ENCODE results near the gene GPSM1.
A peak's percentile ranks its signal among the peaks of the same experiment; 100 is the strongest.

GPSM1 gene

DNA sequence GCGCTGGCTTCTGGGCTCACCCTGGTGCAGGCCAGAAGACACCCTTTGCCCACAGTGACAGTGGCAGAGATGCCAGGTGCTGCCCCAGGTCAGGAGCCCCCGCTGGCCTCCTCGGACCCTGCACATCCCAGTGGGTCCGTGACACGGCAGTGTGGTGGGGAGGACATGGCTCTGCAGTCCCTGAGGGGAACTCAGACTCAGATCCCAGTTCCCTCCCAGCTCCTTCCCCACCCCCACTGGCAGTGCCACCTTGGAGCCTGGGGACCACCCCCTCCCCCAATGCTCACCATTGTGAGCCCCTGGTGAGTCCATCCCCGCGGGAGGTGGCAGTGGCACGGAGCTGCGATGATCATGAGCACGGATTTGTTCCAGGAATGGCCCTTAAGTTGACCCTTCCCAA, 22.9 kb upstream of the GPSM1 start:
- no peak for DNase-seq (ENCODE audit: low read depth)

- DNase-seq (ENCODE audit: low read depth), result no peak
These were observed 22.4 kb upstream of the GPSM1 start for GRCh38 chr9:136304981-136305380.

DNA sequence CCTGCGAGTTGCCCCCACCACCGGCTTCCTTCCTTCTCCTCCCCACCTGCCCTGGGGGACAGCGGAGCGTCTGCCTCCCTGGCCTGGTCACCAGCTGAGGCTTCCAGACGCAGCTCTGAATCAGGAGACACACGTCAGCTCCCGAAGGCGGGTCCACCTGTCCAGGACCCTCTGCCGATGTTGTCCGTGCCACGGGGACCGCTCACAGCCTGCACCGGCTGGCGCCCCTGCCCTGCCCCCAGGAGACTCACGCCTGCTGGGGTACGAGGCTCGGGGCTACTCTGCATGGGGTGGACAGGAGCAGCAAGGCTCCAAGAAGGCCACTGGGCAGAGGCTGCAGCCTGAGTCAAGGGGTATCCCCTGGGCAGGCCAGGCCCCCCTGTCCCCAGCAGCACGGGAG, 21.5 kb upstream of the GPSM1 start:
- no peak for DNase-seq (ENCODE audit: low read depth)

GRCh38 chr9:136306211-136307208, 20.8 kb upstream of the GPSM1 start:
- no peak for DNase-seq (ENCODE audit: low read depth)

DNA sequence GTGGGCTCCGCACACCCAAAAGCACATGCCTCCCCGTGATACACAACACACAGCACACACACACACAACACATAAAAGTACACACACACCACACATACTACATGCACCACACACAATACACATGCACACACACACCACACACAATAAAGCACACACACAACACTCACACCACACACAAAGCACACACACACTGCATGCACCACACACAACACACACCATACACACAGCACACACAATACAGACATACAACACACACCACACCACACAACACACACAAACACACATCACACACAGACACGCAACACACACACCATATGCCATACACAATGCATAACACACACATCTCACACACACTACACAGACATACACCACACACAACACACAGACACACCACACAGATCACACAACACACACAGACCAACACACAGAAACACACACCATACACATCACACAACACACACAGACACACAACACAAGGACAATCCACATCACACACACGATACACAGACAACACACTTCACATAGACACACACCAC, 20.1 kb upstream of the GPSM1 start:
- no peak for DNase-seq (ENCODE audit: low read depth)

- DNase-seq (ENCODE audit: low read depth), result no peak
These were observed 19.2 kb upstream of the GPSM1 start for GRCh38 chr9:136308006-136308701.

- DNase-seq (ENCODE audit: low read depth), result no peak
These were observed 18.7 kb upstream of the GPSM1 start for GRCh38 chr9:136308702-136309053.

GRCh38 chr9:136309101-136309801, 18.1 kb upstream of the GPSM1 start:
- DNase-seq (ENCODE audit: low read depth), result no peak

DNA sequence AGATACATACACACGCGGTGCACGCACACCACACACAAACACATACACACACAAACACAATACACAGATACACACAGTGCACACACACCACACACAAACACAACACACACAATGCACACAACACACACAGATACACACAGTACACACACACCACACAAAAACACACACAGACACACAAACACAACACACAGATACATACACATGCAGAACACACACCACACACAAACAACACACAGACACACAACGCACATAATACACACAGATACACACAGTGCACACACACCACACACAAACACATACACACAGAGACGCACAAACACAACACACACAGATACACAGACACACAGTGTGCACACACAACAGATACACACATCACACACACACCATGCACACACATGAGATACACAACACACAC, 17.5 kb upstream of the GPSM1 start:
- no peak for DNase-seq (ENCODE audit: low read depth)

DNA sequence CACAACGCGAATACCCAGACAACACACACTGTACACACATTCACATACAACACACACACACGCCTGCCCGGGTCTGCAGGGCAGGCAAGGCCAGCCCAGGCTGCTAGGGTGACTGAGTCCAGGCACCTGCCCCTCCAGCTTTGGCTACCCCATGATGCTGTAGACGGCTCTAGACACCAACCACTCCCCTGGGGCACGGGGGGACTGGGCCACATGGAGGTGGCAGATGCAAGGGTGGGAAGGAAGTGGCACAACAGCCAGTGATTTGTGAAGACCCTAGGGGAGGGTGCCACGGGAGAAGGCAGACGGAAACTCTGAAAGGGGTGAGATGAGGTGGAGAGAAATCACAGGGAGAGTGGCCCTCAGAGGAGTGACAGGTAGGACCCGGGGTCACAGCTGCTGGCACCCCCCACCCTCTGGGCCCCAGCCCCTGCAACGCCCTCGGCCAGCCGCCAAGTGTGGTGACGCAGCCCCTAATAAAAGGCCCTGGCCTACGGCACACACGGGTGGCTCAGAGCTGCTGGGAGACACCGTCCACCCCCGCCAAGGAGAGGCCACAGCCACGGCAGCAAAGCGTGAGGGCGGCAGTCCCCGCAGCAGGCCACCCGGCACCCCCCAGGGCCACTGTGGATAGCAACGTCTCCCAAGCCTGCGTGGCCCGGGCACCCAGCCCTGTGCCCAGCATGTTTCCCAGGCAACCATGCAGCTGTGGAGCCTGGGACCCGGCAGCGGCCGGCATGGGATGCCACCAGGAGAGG, 16.9 kb upstream of the GPSM1 start:
- DNase-seq (ENCODE audit: low read depth), result no peak

GRCh38 chr9:136311051-136312008, 16.0 kb upstream of the GPSM1 start:
- no peak for DNase-seq (ENCODE audit: low read depth)

DNA sequence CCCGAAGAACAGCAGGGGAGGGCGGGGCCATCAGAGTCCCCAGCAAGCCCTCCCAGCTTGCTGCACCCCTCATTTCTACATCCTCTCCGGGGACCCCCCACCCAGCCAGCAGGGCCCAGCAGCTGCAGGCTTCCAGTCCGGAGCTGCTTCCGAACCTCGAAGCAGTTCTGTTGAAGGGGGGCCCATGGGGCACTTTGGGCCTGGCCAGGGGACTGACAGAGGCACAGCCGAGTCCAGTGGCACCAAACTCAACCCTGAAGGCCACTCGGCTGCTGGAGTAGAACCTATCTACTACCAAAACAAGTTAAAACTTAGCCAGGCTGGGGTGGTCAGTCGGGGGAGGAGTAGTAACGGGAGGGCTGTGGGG, 15.3 kb upstream of the GPSM1 start:
- no peak for DNase-seq (ENCODE audit: low read depth)

DNA sequence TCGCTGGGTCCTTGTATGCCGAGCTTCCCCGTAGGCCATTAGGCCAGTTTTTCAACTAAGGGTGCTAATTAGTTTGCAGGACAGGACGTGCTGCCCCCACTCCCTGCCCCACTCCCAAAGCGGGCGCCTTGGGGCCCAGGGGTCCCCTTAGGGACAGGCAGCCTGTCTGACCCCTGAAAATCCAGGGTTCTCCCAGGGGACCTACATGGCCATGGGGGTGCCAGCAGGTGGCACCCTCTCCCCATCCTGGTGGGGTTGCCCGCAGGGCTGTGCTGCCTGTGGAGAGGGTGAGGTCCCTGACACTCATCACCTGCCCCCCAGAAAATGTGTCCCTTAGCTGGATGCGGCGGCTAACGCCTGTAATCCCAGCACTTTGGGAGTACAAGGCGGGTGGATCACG, 14.9 kb upstream of the GPSM1 start:
- DNase-seq (ENCODE audit: low read depth), result peak; percentile 25

DNA sequence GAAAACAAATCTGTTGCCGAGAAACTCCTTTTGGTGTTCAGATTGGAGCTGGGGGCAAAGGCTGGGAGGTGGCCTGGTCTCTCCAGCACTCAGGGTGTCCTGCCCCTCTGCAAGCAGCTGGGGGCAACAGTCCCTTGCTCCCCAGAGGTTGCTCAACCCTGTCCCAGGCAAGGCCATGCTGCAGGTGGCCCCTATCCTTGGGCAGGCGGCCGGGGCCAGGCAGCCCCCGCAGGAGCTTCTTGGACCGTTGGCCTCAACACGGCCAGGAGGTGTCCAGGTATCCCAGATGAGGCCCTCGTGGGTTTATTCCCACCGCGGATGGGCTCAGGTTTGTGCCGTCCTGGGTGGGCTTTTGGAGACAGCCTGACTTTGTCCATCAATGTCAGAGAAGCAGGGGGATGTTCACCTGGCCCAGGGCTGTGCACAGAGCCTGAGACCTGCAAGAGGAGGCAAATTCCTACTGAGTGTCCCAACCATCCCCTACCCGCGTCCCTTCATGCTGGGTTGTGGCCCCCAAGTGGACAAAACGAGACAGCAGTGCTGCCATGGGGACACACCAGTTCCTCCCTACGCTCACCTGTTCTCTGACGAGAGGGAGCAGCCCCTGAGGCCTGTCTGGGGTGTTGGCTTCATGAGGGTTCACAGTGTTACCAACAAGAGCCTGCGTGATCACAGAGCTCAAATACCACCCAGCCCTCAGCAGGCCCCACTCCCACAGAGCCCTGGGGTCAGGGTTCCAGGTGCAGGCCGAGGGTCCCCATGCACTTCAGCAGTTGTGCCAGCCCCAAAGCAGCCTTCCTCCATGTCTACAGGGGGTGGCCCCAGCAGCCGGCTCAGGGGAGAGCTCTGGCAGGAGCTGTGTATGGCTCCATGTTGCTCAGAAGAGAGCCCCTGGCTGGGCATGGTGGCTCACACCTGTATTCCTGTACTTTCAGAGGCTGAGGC, 14.0 kb upstream of the GPSM1 start:
- no peak for DNase-seq (ENCODE audit: low read depth)

GRCh38 chr9:136314056-136314416, 13.3 kb upstream of the GPSM1 start:
- no peak for DNase-seq (ENCODE audit: low read depth)

DNA sequence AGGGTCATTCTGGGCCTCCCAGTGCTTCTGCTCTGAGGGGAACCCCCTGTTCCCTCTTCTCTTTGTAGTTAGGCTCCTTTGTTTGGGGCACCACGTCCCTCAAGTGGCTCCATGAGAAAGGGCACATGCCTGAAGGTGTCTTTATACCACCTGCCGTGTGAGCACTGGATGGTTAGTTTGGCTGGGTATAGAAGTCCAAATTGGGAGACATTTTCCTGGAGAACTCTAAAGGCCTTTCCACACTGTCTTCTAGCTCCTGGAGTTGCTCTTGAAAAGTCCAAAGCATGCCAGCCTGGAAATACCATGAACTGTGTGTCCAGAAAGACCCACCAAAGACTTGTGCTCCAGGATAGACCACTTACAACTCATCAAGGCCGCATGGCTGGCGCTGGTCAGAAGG, 12.4 kb upstream of the GPSM1 start:
- DNase-seq (ENCODE audit: low read depth), result no peak

DNA sequence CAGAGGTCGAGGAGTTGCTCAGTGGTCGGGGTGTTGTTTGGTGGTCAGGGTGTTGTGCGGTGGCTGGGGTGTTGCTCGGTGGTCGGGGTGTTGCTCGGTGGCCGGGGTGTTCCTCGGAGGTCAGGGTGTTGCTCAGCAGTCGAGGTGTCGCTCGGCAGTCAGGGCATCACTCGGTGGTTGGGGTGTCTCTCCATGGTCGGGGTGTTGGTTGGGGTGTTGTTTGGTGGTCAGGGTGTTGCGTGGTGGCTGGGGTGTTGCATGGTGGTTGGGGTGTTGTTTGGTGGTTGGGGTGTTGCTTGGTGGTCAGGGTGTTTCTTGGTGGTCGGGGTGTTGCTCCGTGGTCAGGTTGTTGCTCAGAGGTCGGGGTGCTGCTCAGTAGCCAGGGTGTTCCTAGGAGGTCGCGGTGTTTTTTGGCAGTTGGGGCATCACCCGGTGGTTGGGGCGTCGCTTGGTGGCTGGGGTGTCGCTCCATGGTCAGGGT, 11.0 kb upstream of the GPSM1 start:
- DNase-seq (ENCODE audit: low read depth), result no peak

DNA sequence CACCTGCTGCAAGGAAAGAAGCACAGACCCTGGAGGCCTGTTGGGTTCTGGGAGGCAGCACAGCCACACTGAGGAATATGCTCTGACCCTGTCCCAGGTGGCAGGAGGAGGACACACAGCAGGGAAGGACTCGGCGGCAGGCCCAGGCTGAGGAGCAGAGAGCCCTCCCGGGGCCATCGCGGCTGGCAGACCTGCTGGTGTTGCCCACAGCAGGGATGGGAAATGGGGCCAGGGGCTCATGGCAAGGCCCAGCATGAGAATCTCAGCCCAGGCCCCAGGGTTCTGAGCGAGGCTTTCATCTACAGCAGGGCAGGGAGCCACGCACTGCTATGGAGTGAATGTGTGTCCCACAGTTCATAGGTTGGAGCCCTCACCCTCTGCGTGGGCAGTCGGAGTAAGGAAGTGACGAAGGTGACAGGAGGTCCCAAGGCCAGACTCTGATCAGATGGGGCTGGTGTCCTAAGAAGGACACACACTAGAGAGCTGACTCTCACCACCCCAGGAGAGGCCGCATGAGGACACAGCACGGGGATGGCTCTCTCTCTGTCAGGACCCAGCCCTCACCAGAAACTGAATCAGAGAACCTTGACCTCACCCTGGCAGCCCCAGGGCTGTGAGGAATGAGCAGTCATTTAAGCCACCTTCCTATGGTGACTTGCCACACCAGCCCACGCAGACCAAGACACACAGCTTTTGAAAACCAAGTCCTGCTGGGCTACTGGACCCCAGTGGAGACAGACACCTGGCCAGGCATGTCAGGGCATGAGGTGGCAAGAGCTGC, 10.3 kb upstream of the GPSM1 start:
- DNase-seq (ENCODE audit: low read depth), result no peak

Data from T follicular helper cell (primary cell).